IMR-90 (cell line): ENCODE data around the gene IL17REL. TPM values are rescaled to one million over a fixed set of nuclear protein-coding genes. Genes with fewer than 3 reads are reported as not detected.

Source experiments
- ATAC-seq: fragments of 200-7000 bp; cut with Tn5 transposase; 2 replicates; pipeline ENCODE4 v1.9.1; 2020; ENCODE audit warnings: low read depth, mild to moderate bottlenecking, moderate library complexity
- BruUV-seq: library from RNA; stranded (reverse); fragments of 400-500 nt; replicated peaks from 2 replicates; lab custom pipeline; 2021; lab: Mats Ljungman, UMichigan
- CTCF ChIA-PET: fragments of 300-600 bp; formaldehyde crosslinking; extraction: SDS; loops from one replicate; lab custom pipeline; 2021; ENCODE audit warnings: antibody characterized with exemption; lab: Yijun Ruan, JAX
- POLR2A ChIA-PET: fragments of 300-600 bp; sonication (Branson Sonifier 250); formaldehyde crosslinking; loops from one replicate; lab custom pipeline; 2022; ENCODE audit warnings: antibody characterized with exemption; ENCODE audit not compliant: unreplicated experiment; lab: Charles Lee
- DNase-seq: peaks from one replicate; pipeline ENCODE4 v3.0.0; 2013
- H2AFZ ChIP-seq: replicated peaks from 2 replicates; pipeline ENCODE3; 2013; ENCODE audit warnings: low read length, mild to moderate bottlenecking; ENCODE audit not compliant: poor library complexity
- H2AK5ac ChIP-seq: 2 replicates; pipeline ENCODE4 v1.6.1; 2013; ENCODE audit warnings: low read depth, low read length, inconsistent platforms
- H2AK9ac ChIP-seq: replicated peaks from 2 replicates; pipeline ENCODE3; 2013; ENCODE audit warnings: mild to moderate bottlenecking, low read depth, low read length, moderate library complexity; ENCODE audit not compliant: poor library complexity
- H2BK120ac ChIP-seq: 2 replicates; pipeline ENCODE4 v1.6.1; 2013; ENCODE audit warnings: low read depth, low read length, inconsistent platforms
- H2BK15ac ChIP-seq: 3 replicates; pipeline ENCODE4 v1.6.1; 2013; ENCODE audit warnings: low read depth, low read length, inconsistent platforms
- H2BK20ac ChIP-seq: 2 replicates; pipeline ENCODE4 v1.6.1; 2013; ENCODE audit warnings: low read depth, mild to moderate bottlenecking, inconsistent platforms, low read length, moderate library complexity
- H2BK5ac ChIP-seq: 2 replicates; pipeline ENCODE4 v1.6.1; 2013; ENCODE audit warnings: mild to moderate bottlenecking, low read depth, low read length, inconsistent platforms; ENCODE audit not compliant: poor library complexity, severe bottlenecking
- H3K14ac ChIP-seq: replicated peaks from 2 replicates; pipeline ENCODE4 v1.6.1; 2013; ENCODE audit warnings: low read depth, low read length, inconsistent platforms
- H3K18ac ChIP-seq: 2 replicates; pipeline ENCODE4 v1.6.1; 2013; ENCODE audit warnings: low read depth, low read length, control low read depth
- H3K23ac ChIP-seq: 2 replicates; pipeline ENCODE4 v1.6.1; 2013; ENCODE audit warnings: low read depth, low read length, inconsistent platforms
- H3K27ac ChIP-seq: 2 replicates; pipeline ENCODE4 v1.5.1; 2013; ENCODE audit warnings: mild to moderate bottlenecking, control low read depth, low read length; ENCODE audit not compliant: insufficient read depth
- H3K27me3 ChIP-seq: 2 replicates; pipeline ENCODE4 v1.6.1; 2013; ENCODE audit warnings: low read length; ENCODE audit not compliant: control insufficient read depth, insufficient read depth
- H3K36me3 ChIP-seq: 2 replicates; pipeline ENCODE4 v1.6.1; 2013; ENCODE audit warnings: low read length, mixed read lengths; ENCODE audit not compliant: control insufficient read depth, insufficient read depth
- H3K4ac ChIP-seq: 2 replicates; pipeline ENCODE4 v1.6.1; 2013; ENCODE audit warnings: low read depth, low read length, inconsistent platforms
- H3K4me1 ChIP-seq: 2 replicates; pipeline ENCODE4 v1.6.1; 2013; ENCODE audit warnings: low read length, mixed read lengths; ENCODE audit not compliant: control insufficient read depth, insufficient read depth
- H3K4me2 ChIP-seq: 2 replicates; pipeline ENCODE4 v1.6.1; 2013; ENCODE audit warnings: low read depth, mild to moderate bottlenecking, control low read depth, low read length, moderate library complexity
- H3K4me3 ChIP-seq: 2 replicates; pipeline ENCODE4 v1.5.1; 2013; ENCODE audit warnings: low read depth, mild to moderate bottlenecking, control low read depth, low read length, moderate library complexity; ENCODE audit not compliant: insufficient read depth
- H3K56ac ChIP-seq: 2 replicates; pipeline ENCODE4 v1.6.1; 2013; ENCODE audit warnings: low read length, inconsistent platforms; ENCODE audit not compliant: insufficient read depth; ENCODE audit errors: extremely low read depth
- H3K79me1 ChIP-seq, 2 experiments: 2 replicates each; pipeline ENCODE4 v1.6.1; 2013; ENCODE audit warnings: low read length in 2 of 2, inconsistent platforms in 1 of 2, low read depth in 1 of 2
- H3K9ac ChIP-seq: 2 replicates; pipeline ENCODE4 v1.6.1; 2013; ENCODE audit warnings: low read depth, low read length, control low read depth
- H3K9me1 ChIP-seq: 2 replicates; pipeline ENCODE4 v1.6.1; 2013; ENCODE audit warnings: low read length, inconsistent platforms; ENCODE audit not compliant: insufficient read depth
- H3K9me3 ChIP-seq: 2 replicates; pipeline ENCODE4 v1.6.1; 2013; ENCODE audit warnings: low read length; ENCODE audit not compliant: control insufficient read depth, insufficient read depth
- H4K20me1 ChIP-seq: 2 replicates; pipeline ENCODE4 v1.6.1; 2013; ENCODE audit warnings: low read length, inconsistent platforms; ENCODE audit not compliant: insufficient read depth
- H4K5ac ChIP-seq: 2 replicates; pipeline ENCODE4 v1.6.1; 2013; ENCODE audit warnings: mild to moderate bottlenecking, low read depth, low read length, control low read depth
- H4K8ac ChIP-seq, 2 experiments: 2 replicates each; pipeline ENCODE4 v1.6.1; 2013; ENCODE audit warnings: low read depth in 2 of 2, low read length in 2 of 2, control low read depth in 1 of 2, inconsistent platforms in 1 of 2
- H4K91ac ChIP-seq: 2 replicates; pipeline ENCODE4 v1.6.1; 2013; ENCODE audit warnings: low read depth, low read length, inconsistent platforms; ENCODE audit not compliant: insufficient read depth
- FOS ChIP-seq: fragments of 150-350 bp; IDR thresholded peaks from 2 replicates; pipeline ENCODE4 v1.6.1; 2016; ENCODE audit warnings: low read depth, low read length
- NFE2L2 ChIP-seq: fragments of 150-350 bp; IDR thresholded peaks from 2 replicates; pipeline ENCODE4 v1.6.1; 2016; ENCODE audit warnings: low read depth, mild to moderate bottlenecking, low read length
- RFX5 ChIP-seq: IDR thresholded peaks from 2 replicates; pipeline ENCODE4 v1.8.0; 2012; ENCODE audit warnings: low read depth, mild to moderate bottlenecking, low read length, moderate library complexity
- USF2 ChIP-seq: fragments of 150-350 bp; IDR thresholded peaks from 2 replicates; pipeline ENCODE4 v1.6.1; 2017; ENCODE audit warnings: mild to moderate bottlenecking, antibody characterized with exemption, low read length, low read depth
- WGBS, 2 experiments: methylation state at CpG; one replicate each; pipeline versions ENCODE4 v1.1.5 to v1.1.7; 2013; ENCODE audit warnings: missing lambda C conversion rate in 2 of 2; ENCODE audit not compliant: insufficient read length in 1 of 2; ENCODE audit errors: extremely low coverage in 2 of 2; 5-methylcytosine and 5-hydroxymethylcytosine counted together
- dilution Hi-C: fragments of 300-500 bp; cut with HindIII; formaldehyde crosslinking; loops from one replicate; pipeline ENCODE4 v1.14.3; 2018; ENCODE audit warnings: low sequenced_read_pairs; ENCODE audit not compliant: unreplicated experiment
- in situ Hi-C: fragments of 300-500 bp; cut with MboI; formaldehyde crosslinking; loops from 3 replicates; pipeline ENCODE4 v1.14.3; 2019; ENCODE audit warnings: low sequenced_read_pairs, inconsistent platforms, mixed read lengths
- intact Hi-C: fragments of 100-400 bp; cut with micrococcal nuclease; formaldehyde crosslinking; loops from 2 replicates; pipeline ENCODE4 v1.10.0; 2022
- polyA plus RNA-seq, 3 experiments: library from polyadenylated mRNA; depleted of rRNA; stranded (reverse); fragments of >200 nt; gene quantifications; 2 replicates each; pipeline ENCODE4 v1.2.3, GENCODE V29; 2012; ENCODE audit warnings: low replicate concordance in 1 of 3
- total RNA-seq: library from RNA; depleted of rRNA; stranded (reverse); fragments of >200 nt; gene quantifications from 2 replicates; pipeline ENCODE4 v1.2.3, GENCODE V29; 2012

The IL17REL gene
- total and polyA plus RNA-seq, 2 of the 4 experiments (the other 2 are of a cell fraction), result not detected

DNA sequence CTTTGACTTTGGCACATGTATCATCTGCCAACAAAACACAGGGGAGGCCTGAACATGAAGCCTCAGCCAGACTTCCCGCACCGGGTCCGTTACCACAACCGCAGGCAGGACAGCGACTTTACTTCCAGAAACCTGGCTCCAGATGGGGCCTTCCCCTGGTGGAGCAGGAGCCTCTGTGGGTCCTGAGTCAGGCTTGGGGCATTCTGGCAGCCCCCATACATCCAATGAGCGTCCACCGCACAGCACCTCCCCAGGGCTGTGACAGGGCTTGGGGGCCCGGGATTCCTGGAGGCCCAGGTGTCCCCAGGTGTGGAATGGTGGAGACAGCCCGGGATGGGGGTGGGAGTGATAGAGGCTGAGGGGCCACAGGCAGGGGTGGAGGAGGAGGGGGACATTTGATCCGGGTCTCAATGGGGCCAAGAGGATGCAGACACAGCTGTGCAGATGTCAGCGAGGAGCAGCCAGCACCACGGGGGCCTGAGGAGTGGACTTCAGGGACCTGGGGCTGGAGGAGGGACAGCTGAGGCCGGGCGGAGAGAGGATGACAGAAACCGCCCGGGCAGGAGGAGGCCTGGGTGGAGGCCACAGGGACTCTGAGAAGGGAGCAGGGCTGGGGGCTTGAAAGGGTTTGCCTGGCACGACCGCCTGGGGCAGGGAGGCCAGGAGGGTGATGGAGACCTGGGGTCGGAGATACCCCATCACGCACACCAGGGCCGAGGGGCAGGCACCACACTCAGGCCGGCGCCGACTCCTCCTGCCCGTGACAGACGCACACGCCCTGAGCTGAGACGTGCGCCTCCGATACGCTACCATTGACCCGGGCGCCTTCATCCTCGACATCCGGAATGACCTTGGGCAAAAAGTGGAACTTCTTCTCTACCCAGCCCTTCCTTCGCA is 37.0 kb upstream of the IL17REL start:
- dilution Hi-C loops, result no loop called here
- no peaks in the 10 kb centered on the region for H3K9me1 ChIP-seq
- POLR2A ChIA-PET, result no interaction called here

More for the DNA sequence above, 37.0 kb upstream of the IL17REL start:
- H2BK120ac ChIP-seq, result no peak overlapping the region
- intact Hi-C loops (no loop called here), in situ Hi-C loops (no loop called here)
- H3K9ac ChIP-seq, result no peak overlapping the region
- no peak overlapping the region for H2AK5ac ChIP-seq
- H3K56ac ChIP-seq, result no peak overlapping the region
- no peak overlapping the region for H4K91ac ChIP-seq
- H3K23ac ChIP-seq, result no peak overlapping the region
- H2AFZ ChIP-seq, result no peak overlapping the region
- H3K4me1 ChIP-seq, result no peaks in the 10 kb centered on the region
- H3K79me1 ChIP-seq, result no peaks in the 10 kb centered on the region
- no peak overlapping the region for H3K4me3 ChIP-seq
- DNase-seq, result no peak
- no peak overlapping the region for H3K27ac ChIP-seq
- no peak overlapping the region for H2BK15ac ChIP-seq
- no peak overlapping the region for H3K14ac ChIP-seq
- H2BK5ac ChIP-seq, result no peak overlapping the region
- H3K4me2 ChIP-seq, result no peak overlapping the region
- H2AK9ac ChIP-seq, result no peak overlapping the region
- TF ChIP-seq NFE2L2, result no peak
- no peak for TF ChIP-seq FOS
- no peak for TF ChIP-seq RFX5
- no peak for TF ChIP-seq USF2
- H2BK20ac ChIP-seq, result no peak overlapping the region
- BruUV-seq, result no TSS peak
- H3K4ac ChIP-seq, result no peak overlapping the region
- H3K36me3 ChIP-seq, result no peaks in the 10 kb centered on the region
- no peak for ATAC-seq
- H4K20me1 ChIP-seq, result no peaks in the 10 kb centered on the region
- H3K9me3 ChIP-seq, result peaks cover 16% of the 10 kb centered on the region
- no peak overlapping the region for H4K8ac ChIP-seq
- H3K27me3 ChIP-seq, result peaks cover 33% of the 10 kb centered on the region
- H3K18ac ChIP-seq, result no peak overlapping the region
- H4K5ac ChIP-seq, result no peak overlapping the region
- CTCF ChIA-PET, result no interaction called here
- 86% methylated on average over 25 of the region's 36 CpGs; no CpG with 5 or more reads in 1 of the 2 experiments for WGBS, 2 experiments
